HEK293 (cell line): ENCODE results near the gene SIN3A.
"Not testable (repeated sequence)": the region's sequence is repeated elsewhere in the genome, so short reads cannot be mapped to it uniquely, and the experiment has no call there.

Source experiments
- KLF1 ChIP-seq: fragments of 450-650 bp; formaldehyde crosslinking; IDR thresholded peaks from 2 replicates; pipeline ENCODE4 v1.5.1; 2016; ENCODE audit warnings: missing biosample characterization, missing genetic modification characterization
- SALL2 ChIP-seq: fragments of 450-650 bp; formaldehyde crosslinking; IDR thresholded peaks from 2 replicates; pipeline ENCODE4 v1.5.0; 2017; ENCODE audit warnings: missing biosample characterization, mild to moderate bottlenecking, missing genetic modification characterization, borderline replicate concordance

DNA sequence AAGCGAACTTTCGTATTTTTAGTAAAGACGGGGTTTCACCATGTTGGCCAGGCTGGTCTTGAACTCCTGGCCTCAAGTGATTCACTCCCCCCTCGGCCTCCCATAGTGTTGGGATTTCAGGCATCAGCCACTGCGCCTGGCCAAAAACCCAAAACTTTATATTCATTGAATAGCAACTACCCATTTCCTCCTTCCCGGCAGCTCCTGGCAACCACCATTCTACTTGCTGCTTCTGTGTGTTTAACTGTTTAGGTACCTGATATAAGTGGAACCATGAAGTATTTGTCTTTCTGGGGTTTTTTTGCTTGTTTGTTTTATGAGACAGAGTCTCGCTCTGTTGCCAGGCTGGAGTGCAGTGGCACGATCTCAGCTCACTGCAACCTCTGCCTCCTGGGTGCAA lies 107.5 kb downstream of the SIN3A start:
- TF ChIP-seq KLF1; SALL2 (tag by site-specific recombination): not testable (repeated sequence)
